ENCODE measurements around the gene PTPN5.

The PTPN5 gene

GRCh38 chr11:18761741-18762140, 29.9 kb downstream of the PTPN5 start:
- Histone ChIP-seq H3K9ac (ENCODE audit: low read depth in 1 of 2, low read length in 2 of 2) (no peak overlapping the region), H3K4me3 (ENCODE audit: low read length in 2 of 2) (no peak overlapping the region), H3K9me3 (ENCODE audit: control insufficient read depth in 2 of 2, low read length in 2 of 2) (no peaks in the 10 kb centered on the region), H3K4me1 (ENCODE audit: control insufficient read depth in 2 of 2, insufficient read depth in 2 of 2, low read length in 2 of 2) (no peaks in the 10 kb centered on the region), H3K27me3 (ENCODE audit: control insufficient read depth in 2 of 2, insufficient read depth in 2 of 2, low read length in 2 of 2) (no peaks in the 10 kb centered on the region), H3K27ac (ENCODE audit: low read depth in 2 of 2, low read length in 2 of 2) (no peak overlapping the region), H3K36me3 (ENCODE audit: control insufficient read depth in 2 of 2, insufficient read depth in 2 of 2, low read length in 2 of 2) (no peaks in the 10 kb centered on the region)

GRCh38 chr11:18761144-18761543, 30.5 kb downstream of the PTPN5 start:
- H3K27ac ChIP-seq (ENCODE audit: low read depth in 2 of 2, low read length in 2 of 2), result no peak overlapping the region
- no peak overlapping the region for H3K4me3 ChIP-seq (ENCODE audit: low read length in 2 of 2)

GRCh38 chr11:18757811-18758210, 33.8 kb downstream of the PTPN5 start:
- no peaks in the 10 kb centered on the region for H3K36me3 ChIP-seq (ENCODE audit: control insufficient read depth in 2 of 2, insufficient read depth in 2 of 2, low read length in 2 of 2)
- H3K9me3 ChIP-seq (ENCODE audit: control insufficient read depth in 2 of 2, low read length in 2 of 2), result no peaks in the 10 kb centered on the region
- no peaks in the 10 kb centered on the region for H3K4me1 ChIP-seq (ENCODE audit: control insufficient read depth in 2 of 2, insufficient read depth in 2 of 2, low read length in 2 of 2)
- H3K27ac ChIP-seq (ENCODE audit: low read depth in 2 of 2, low read length in 2 of 2), result no peak overlapping the region
- no peaks in the 10 kb centered on the region for H3K27me3 ChIP-seq (ENCODE audit: control insufficient read depth in 2 of 2, insufficient read depth in 2 of 2, low read length in 2 of 2)
- H3K4me3 ChIP-seq (ENCODE audit: low read length in 2 of 2), result no peak overlapping the region
- no peak overlapping the region for H3K9ac ChIP-seq (ENCODE audit: low read depth in 1 of 2, low read length in 2 of 2)

More at GRCh38 chr11:18761144-18761543, 30.5 kb downstream of the PTPN5 start:
- H3K27me3 ChIP-seq (ENCODE audit: control insufficient read depth in 2 of 2, insufficient read depth in 2 of 2, low read length in 2 of 2), result no peaks in the 10 kb centered on the region
- H3K9ac ChIP-seq (ENCODE audit: low read depth in 1 of 2, low read length in 2 of 2), result no peak overlapping the region
- H3K9me3 ChIP-seq (ENCODE audit: control insufficient read depth in 2 of 2, low read length in 2 of 2), result no peaks in the 10 kb centered on the region
- H3K36me3 ChIP-seq (ENCODE audit: control insufficient read depth in 2 of 2, insufficient read depth in 2 of 2, low read length in 2 of 2), result no peaks in the 10 kb centered on the region
- no peaks in the 10 kb centered on the region for H3K4me1 ChIP-seq (ENCODE audit: control insufficient read depth in 2 of 2, insufficient read depth in 2 of 2, low read length in 2 of 2)

GRCh38 chr11:18756889-18757288, 34.7 kb downstream of the PTPN5 start:
- Histone ChIP-seq H3K36me3 (ENCODE audit: control insufficient read depth in 2 of 2, insufficient read depth in 2 of 2, low read length in 2 of 2) (no peaks in the 10 kb centered on the region), H3K4me3 (ENCODE audit: low read length in 2 of 2) (no peak overlapping the region), H3K27ac (ENCODE audit: low read depth in 2 of 2, low read length in 2 of 2) (no peak overlapping the region), H3K4me1 (ENCODE audit: control insufficient read depth in 2 of 2, insufficient read depth in 2 of 2, low read length in 2 of 2) (no peaks in the 10 kb centered on the region), H3K27me3 (ENCODE audit: control insufficient read depth in 2 of 2, insufficient read depth in 2 of 2, low read length in 2 of 2) (no peaks in the 10 kb centered on the region), H3K9me3 (ENCODE audit: control insufficient read depth in 2 of 2, low read length in 2 of 2) (no peaks in the 10 kb centered on the region), H3K9ac (ENCODE audit: low read depth in 1 of 2, low read length in 2 of 2) (no peak overlapping the region)

- Histone ChIP-seq H3K27me3 (ENCODE audit: control insufficient read depth in 2 of 2, insufficient read depth in 2 of 2, low read length in 2 of 2) (no peaks in the 10 kb centered on the region), H3K36me3 (ENCODE audit: control insufficient read depth in 2 of 2, insufficient read depth in 2 of 2, low read length in 2 of 2) (no peaks in the 10 kb centered on the region), H3K4me1 (ENCODE audit: control insufficient read depth in 2 of 2, insufficient read depth in 2 of 2, low read length in 2 of 2) (no peaks in the 10 kb centered on the region), H3K27ac (ENCODE audit: low read depth in 2 of 2, low read length in 2 of 2) (no peak overlapping the region), H3K9ac (ENCODE audit: low read depth in 1 of 2, low read length in 2 of 2) (no peak overlapping the region), H3K9me3 (ENCODE audit: control insufficient read depth in 2 of 2, low read length in 2 of 2) (no peaks in the 10 kb centered on the region), H3K4me3 (ENCODE audit: low read length in 2 of 2) (no peak overlapping the region)
These were observed 37.3 kb downstream of the PTPN5 start for GRCh38 chr11:18754308-18754707.

GRCh38 chr11:18752502-18752901, 39.1 kb downstream of the PTPN5 start:
- no peak overlapping the region for H3K9ac ChIP-seq (ENCODE audit: low read depth in 1 of 2, low read length in 2 of 2)
- H3K4me1 ChIP-seq (ENCODE audit: control insufficient read depth in 2 of 2, insufficient read depth in 2 of 2, low read length in 2 of 2), result no peaks in the 10 kb centered on the region
- no peak overlapping the region for H3K27ac ChIP-seq (ENCODE audit: low read depth in 2 of 2, low read length in 2 of 2)
- H3K4me3 ChIP-seq (ENCODE audit: low read length in 2 of 2), result no peak overlapping the region
- H3K9me3 ChIP-seq (ENCODE audit: control insufficient read depth in 2 of 2, low read length in 2 of 2), result no peaks in the 10 kb centered on the region
- H3K36me3 ChIP-seq (ENCODE audit: control insufficient read depth in 2 of 2, insufficient read depth in 2 of 2, low read length in 2 of 2), result no peaks in the 10 kb centered on the region
- H3K27me3 ChIP-seq (ENCODE audit: control insufficient read depth in 2 of 2, insufficient read depth in 2 of 2, low read length in 2 of 2), result no peaks in the 10 kb centered on the region

GRCh38 chr11:18750944-18751343, 40.7 kb downstream of the PTPN5 start:
- Histone ChIP-seq H3K36me3 (ENCODE audit: control insufficient read depth in 2 of 2, insufficient read depth in 2 of 2, low read length in 2 of 2) (no peaks in the 10 kb centered on the region), H3K9ac (ENCODE audit: low read depth in 1 of 2, low read length in 2 of 2) (no peak overlapping the region), H3K9me3 (ENCODE audit: control insufficient read depth in 2 of 2, low read length in 2 of 2) (no peaks in the 10 kb centered on the region), H3K4me3 (ENCODE audit: low read length in 2 of 2) (no peak overlapping the region), H3K4me1 (ENCODE audit: control insufficient read depth in 2 of 2, insufficient read depth in 2 of 2, low read length in 2 of 2) (no peaks in the 10 kb centered on the region), H3K27me3 (ENCODE audit: control insufficient read depth in 2 of 2, insufficient read depth in 2 of 2, low read length in 2 of 2) (no peaks in the 10 kb centered on the region), H3K27ac (ENCODE audit: low read depth in 2 of 2, low read length in 2 of 2) (no peak overlapping the region)

GRCh38 chr11:18749681-18750319, 41.8 kb downstream of the PTPN5 start:
- no peak overlapping the region for H3K27ac ChIP-seq (ENCODE audit: low read depth in 2 of 2, low read length in 2 of 2)
- H3K9ac ChIP-seq (ENCODE audit: low read depth in 1 of 2, low read length in 2 of 2), result no peak overlapping the region
- no peaks in the 10 kb centered on the region for H3K36me3 ChIP-seq (ENCODE audit: control insufficient read depth in 2 of 2, insufficient read depth in 2 of 2, low read length in 2 of 2)
- H3K27me3 ChIP-seq (ENCODE audit: control insufficient read depth in 2 of 2, insufficient read depth in 2 of 2, low read length in 2 of 2), result no peaks in the 10 kb centered on the region
- H3K4me3 ChIP-seq (ENCODE audit: low read length in 2 of 2), result no peak overlapping the region
- no peaks in the 10 kb centered on the region for H3K4me1 ChIP-seq (ENCODE audit: control insufficient read depth in 2 of 2, insufficient read depth in 2 of 2, low read length in 2 of 2)
- no peaks in the 10 kb centered on the region for H3K9me3 ChIP-seq (ENCODE audit: control insufficient read depth in 2 of 2, low read length in 2 of 2)

- H3K4me1 ChIP-seq (ENCODE audit: control insufficient read depth in 2 of 2, insufficient read depth in 2 of 2, low read length in 2 of 2), result no peaks in the 10 kb centered on the region
- no peaks in the 10 kb centered on the region for H3K27me3 ChIP-seq (ENCODE audit: control insufficient read depth in 2 of 2, insufficient read depth in 2 of 2, low read length in 2 of 2)
- no peaks in the 10 kb centered on the region for H3K9me3 ChIP-seq (ENCODE audit: control insufficient read depth in 2 of 2, low read length in 2 of 2)
- no peak overlapping the region for H3K4me3 ChIP-seq (ENCODE audit: low read length in 2 of 2)
- no peaks in the 10 kb centered on the region for H3K36me3 ChIP-seq (ENCODE audit: control insufficient read depth in 2 of 2, insufficient read depth in 2 of 2, low read length in 2 of 2)
- H3K9ac ChIP-seq (ENCODE audit: low read depth in 1 of 2, low read length in 2 of 2), result no peak overlapping the region
- no peak overlapping the region for H3K27ac ChIP-seq (ENCODE audit: low read depth in 2 of 2, low read length in 2 of 2)
These were observed 42.7 kb downstream of the PTPN5 start for GRCh38 chr11:18748766-18749365.

- no peak overlapping the region for H3K27ac ChIP-seq (ENCODE audit: low read depth in 2 of 2, low read length in 2 of 2)
- H3K9me3 ChIP-seq (ENCODE audit: control insufficient read depth in 2 of 2, low read length in 2 of 2), result no peaks in the 10 kb centered on the region
- no peaks in the 10 kb centered on the region for H3K4me1 ChIP-seq (ENCODE audit: control insufficient read depth in 2 of 2, insufficient read depth in 2 of 2, low read length in 2 of 2)
- no peak overlapping the region for H3K9ac ChIP-seq (ENCODE audit: low read depth in 1 of 2, low read length in 2 of 2)
- H3K4me3 ChIP-seq (ENCODE audit: low read length in 2 of 2), result no peak overlapping the region
- no peaks in the 10 kb centered on the region for H3K36me3 ChIP-seq (ENCODE audit: control insufficient read depth in 2 of 2, insufficient read depth in 2 of 2, low read length in 2 of 2)
- no peaks in the 10 kb centered on the region for H3K27me3 ChIP-seq (ENCODE audit: control insufficient read depth in 2 of 2, insufficient read depth in 2 of 2, low read length in 2 of 2)
These were observed 46.3 kb downstream of the PTPN5 start for GRCh38 chr11:18745251-18745650.

Data from mucosa of rectum (tissue), 2 donors.